ENCODE data around the gene ABCD4.
A peak's percentile ranks its signal among the peaks of the same experiment; 100 is the strongest.

ABCD4 gene

GRCh38 chr14:74309125-74310022 lies 6.6 kb upstream of the ABCD4 start:
- H3K27me3 Mint-ChIP-seq (ENCODE audit: low read depth) = no peaks in the 10 kb centered on the region
- H3K36me3 Mint-ChIP-seq (ENCODE audit: low read depth) = no peaks in the 10 kb centered on the region
- no peaks in the 10 kb centered on the region for H3K4me1 Mint-ChIP-seq
- H3K9me3 Mint-ChIP-seq = no peaks in the 10 kb centered on the region
- peak overlapping the region in 1 of 3 experiments; percentile 73 for H3K27ac Mint-ChIP-seq
- H3K4me3 Mint-ChIP-seq = no peak overlapping the region
- TF ChIP-seq CTCF (IDR thresholded peaks at IDR 0.05; ENCODE audit: unreplicated experiment in 3 of 3) = no peak

- H3K27me3 Mint-ChIP-seq (ENCODE audit: low read depth) = no peaks in the 10 kb centered on the region
- TF ChIP-seq CTCF (IDR thresholded peaks at IDR 0.05; ENCODE audit: unreplicated experiment in 3 of 3) = no peak
- no peaks in the 10 kb centered on the region for H3K4me1 Mint-ChIP-seq
- no peaks in the 10 kb centered on the region for H3K36me3 Mint-ChIP-seq (ENCODE audit: low read depth)
- no peak overlapping the region for H3K4me3 Mint-ChIP-seq
- H3K27ac Mint-ChIP-seq = peak overlapping the region in 1 of 3 experiments; percentile 73
- no peaks in the 10 kb centered on the region for H3K9me3 Mint-ChIP-seq
These were observed 6.0 kb upstream of the ABCD4 start for GRCh38 chr14:74308695-74309094.

GRCh38 chr14:74302152-74302628 lies 544 bp downstream of the ABCD4 start:
- no peaks in the 10 kb centered on the region for H3K9me3 Mint-ChIP-seq
- H3K27ac Mint-ChIP-seq = peak overlapping the region; percentile 90 to 94 (median 92)
- peak; percentile 47 to 60 (median 53) for TF ChIP-seq CTCF (IDR thresholded peaks at IDR 0.05; ENCODE audit: unreplicated experiment in 3 of 3)
- peaks cover 16% of the 10 kb centered on the region for H3K4me1 Mint-ChIP-seq
- H3K27me3 Mint-ChIP-seq (ENCODE audit: low read depth) = no peaks in the 10 kb centered on the region
- H3K36me3 Mint-ChIP-seq (ENCODE audit: low read depth) = peaks cover 23% of the 10 kb centered on the region
- peak overlapping the region; percentile 91 to 98 (median 93) for H3K4me3 Mint-ChIP-seq

GRCh38 chr14:74301594-74302151 lies 1.1 kb downstream of the ABCD4 start:
- Mint-ChIP-seq H3K4me3 (peak overlapping the region; percentile 91 to 98 (median 93)), H3K9me3 (no peaks in the 10 kb centered on the region)
- no peak for TF ChIP-seq CTCF (IDR thresholded peaks at IDR 0.05; ENCODE audit: unreplicated experiment in 3 of 3)

GRCh38 chr14:74299061-74299545 lies 3.6 kb downstream of the ABCD4 start:
- no peaks in the 10 kb centered on the region for H3K9me3 Mint-ChIP-seq
- peaks cover 16% of the 10 kb centered on the region for H3K4me1 Mint-ChIP-seq
- H3K27ac Mint-ChIP-seq = peak overlapping the region; percentile 37 to 78 (median 37)
- peaks cover 44% of the 10 kb centered on the region for H3K36me3 Mint-ChIP-seq (ENCODE audit: low read depth)
- H3K27me3 Mint-ChIP-seq (ENCODE audit: low read depth) = no peaks in the 10 kb centered on the region
- TF ChIP-seq CTCF (IDR thresholded peaks at IDR 0.05; ENCODE audit: unreplicated experiment in 3 of 3) = no peak
- peak overlapping the region; percentile 54 to 70 (median 65) for H3K4me3 Mint-ChIP-seq

More at GRCh38 chr14:74301594-74302151, 1.1 kb downstream of the ABCD4 start:
- Mint-ChIP-seq H3K27ac (peak overlapping the region; percentile 90 to 94 (median 92)), H3K36me3 (ENCODE audit: low read depth) (peaks cover 25% of the 10 kb centered on the region), H3K27me3 (ENCODE audit: low read depth) (no peaks in the 10 kb centered on the region), H3K4me1 (peaks cover 16% of the 10 kb centered on the region)
